GM21528 (cell line): ENCODE results near the gene HOXB2.
A peak's percentile ranks its signal among the peaks of the same experiment; 100 is the strongest.
"Not testable (repeated sequence)": the region's sequence is repeated elsewhere in the genome, so short reads cannot be mapped to it uniquely, and the experiment has no call there.

Source experiments
- ATAC-seq: cut with Tn5 transposase; IDR thresholded peaks from one replicate; pipeline ENCODE4 v1.9.1; 2021; ENCODE audit warnings: mild to moderate bottlenecking, moderate library complexity; ENCODE audit not compliant: unreplicated experiment, low FRiP score

The HOXB2 gene

DNA sequence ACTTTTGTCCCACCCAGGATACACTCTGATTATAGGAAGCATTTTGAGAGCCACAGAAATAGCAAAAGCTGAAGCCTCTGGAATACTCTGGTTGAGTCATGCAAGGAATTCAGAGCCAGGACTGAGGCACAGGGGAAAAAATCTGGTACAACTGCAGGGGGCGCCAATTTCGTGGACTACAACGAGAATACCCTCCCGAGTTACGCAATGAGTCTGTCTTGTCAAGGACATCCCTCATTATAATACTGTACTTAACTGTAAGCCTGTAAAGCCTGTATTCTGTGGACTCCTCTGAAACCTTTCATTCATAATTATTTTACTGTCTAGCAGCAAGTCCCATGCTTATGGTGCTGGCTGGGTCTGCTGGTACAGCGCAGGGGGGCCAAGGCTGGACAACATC lies 21.9 kb downstream of the HOXB2 start:
- no peak for ATAC-seq

DNA sequence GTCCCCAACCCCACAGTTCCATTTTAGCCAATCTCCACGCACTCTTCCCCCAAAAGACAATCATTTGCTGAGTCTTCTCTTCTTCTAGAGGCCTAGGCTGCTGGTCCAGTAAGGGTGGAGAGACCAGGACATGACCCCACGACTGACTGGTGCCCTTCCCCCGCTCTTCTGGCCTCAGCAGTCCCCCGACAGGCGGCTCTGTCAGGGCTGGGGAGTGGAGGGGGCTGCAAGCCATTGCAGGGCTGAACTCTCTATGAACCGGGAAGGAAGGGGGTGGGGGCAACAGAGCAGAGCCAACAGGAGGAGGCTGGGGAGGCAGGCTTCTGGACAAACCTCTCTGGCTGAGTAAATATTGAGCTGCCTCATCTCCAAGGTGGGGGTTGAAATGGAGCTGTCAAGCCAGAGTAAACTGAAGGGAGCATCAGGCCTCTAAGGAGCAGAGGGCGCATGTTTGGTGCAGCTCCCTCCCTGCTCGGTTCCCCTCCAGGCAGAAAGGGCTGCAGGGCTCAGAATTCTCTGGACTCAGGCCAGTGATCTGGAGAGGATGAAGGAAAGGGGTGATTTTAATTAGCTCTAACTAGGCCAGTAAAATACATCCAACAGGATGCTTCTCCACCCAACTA lies 22.8 kb downstream of the HOXB2 start:
- ATAC-seq = no peak

DNA sequence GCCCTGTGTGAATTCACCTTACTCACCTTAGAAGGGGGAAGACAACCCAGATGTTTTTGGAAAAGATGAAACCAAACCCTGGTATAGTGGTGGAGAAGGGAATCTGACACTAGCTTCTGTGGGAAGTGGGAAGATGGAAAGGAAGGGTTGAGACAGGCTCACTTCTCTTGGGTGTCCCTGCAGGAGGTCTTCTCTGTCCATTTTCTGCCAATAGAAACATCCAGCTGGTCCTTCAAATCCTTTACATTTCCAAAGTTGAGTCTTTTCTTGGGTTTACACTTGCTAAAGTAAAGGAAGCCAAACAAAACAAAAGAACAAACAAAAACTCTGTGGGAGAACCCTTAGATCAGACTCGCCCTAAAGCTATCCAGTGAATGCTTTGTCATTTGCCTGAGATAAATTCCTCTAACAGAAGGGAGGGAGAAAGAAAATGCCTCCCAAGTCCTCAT lies 24.3 kb downstream of the HOXB2 start:
- no peak for ATAC-seq

DNA sequence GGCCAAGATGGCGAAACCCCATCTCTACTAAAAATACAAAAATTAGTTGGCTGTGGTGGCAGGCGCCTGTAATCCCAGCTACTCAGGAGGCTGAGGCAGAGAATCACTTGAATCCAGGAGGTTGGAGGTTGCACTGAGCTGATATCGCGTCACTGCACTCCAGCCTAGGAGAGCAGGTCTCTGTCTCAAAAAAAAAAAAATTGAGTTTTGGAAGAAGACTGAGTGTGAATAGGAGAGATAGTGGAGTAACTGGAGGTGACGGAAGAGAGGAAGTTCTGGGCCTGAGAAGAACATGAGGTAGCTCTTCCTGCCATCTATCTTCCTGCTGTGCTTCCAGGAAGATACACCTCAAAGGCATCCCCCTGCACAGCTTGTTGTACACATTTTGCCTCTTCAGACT lies 25.5 kb downstream of the HOXB2 start:
- ATAC-seq = no peak

DNA sequence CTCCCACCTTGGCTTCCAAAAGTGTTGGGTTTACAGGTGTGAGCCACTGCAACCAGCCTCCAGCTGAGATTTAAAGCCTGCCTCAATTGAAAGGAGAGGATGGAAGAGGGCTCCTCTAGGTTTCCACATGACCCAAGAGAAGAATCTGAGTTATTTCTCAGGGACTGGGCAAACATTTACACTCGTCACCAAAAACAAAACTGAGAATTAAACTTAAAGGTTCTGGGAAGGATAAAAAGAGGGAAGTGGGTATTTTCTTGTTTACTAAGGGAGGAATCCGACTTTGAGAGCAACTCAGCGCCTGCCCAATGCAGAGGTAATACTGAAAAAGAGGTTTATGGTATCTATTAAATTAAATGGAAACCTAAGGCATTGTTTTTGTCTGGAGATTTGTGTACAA lies 27.4 kb downstream of the HOXB2 start:
- no peak for ATAC-seq

DNA sequence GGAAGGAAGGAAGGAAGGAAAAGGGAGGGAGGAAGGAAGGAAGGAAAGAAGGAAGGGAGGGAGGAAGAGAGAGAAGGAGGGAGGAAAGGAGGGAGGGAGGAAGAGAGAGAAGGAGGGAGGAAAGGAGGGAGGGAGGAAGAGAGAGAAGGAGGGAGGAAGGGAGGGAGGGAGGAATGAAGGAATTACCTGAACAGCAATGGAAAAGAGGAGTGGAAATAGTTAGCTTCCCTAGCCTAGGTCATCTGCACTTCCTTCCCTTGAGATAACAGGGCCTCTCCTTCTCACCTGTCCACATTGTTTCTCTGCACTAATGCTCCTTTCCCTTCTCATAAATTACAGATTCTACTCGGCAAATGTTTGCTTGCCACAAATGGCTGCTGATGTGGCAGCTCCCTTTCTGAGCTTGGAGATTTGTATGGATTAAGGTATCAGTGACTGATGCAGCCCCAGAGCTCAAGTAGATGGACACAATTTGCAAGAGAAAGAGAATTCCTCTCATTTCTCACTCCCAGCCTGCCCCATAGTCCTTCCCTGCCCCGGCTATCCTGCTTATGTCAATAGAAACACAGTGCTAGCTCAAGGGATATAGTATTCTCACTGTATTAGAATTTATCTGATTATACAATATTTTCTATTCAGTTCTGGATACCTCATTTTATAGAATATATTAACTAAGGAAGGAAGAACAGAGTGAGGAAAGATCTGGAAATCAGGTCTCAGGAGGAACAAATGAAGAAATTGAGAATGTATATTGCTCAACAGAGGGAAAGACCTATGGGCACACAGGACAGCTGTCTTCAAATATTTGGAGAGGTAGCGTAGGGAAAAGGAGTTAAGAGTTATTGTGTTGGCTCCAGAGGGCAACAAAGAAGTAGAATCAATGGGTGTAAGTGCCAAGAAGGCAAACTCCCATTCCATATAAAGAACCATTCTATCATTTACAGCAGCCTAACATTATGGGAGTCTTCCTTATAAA lies 28.7 kb downstream of the HOXB2 start:
- no peak for ATAC-seq

DNA sequence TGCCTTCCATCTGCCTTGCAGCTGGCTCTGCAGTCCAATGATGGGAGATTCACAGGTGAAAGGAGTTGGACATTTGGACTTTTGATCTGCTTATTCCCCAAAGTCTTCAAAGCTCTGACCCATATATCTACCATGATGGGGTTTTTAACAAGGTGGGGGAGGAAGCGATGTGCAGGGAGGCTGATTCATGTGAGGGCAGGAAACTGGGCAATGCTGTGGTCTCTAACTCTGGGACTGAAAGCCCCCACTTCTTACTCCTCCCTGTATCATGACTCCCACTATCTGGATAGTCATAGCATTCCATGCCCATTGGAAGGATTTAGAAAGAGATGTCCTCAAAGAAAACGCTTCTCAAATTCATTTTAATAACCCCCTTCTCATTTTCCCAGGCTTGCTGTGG lies 30.4 kb downstream of the HOXB2 start:
- no peak for ATAC-seq

DNA sequence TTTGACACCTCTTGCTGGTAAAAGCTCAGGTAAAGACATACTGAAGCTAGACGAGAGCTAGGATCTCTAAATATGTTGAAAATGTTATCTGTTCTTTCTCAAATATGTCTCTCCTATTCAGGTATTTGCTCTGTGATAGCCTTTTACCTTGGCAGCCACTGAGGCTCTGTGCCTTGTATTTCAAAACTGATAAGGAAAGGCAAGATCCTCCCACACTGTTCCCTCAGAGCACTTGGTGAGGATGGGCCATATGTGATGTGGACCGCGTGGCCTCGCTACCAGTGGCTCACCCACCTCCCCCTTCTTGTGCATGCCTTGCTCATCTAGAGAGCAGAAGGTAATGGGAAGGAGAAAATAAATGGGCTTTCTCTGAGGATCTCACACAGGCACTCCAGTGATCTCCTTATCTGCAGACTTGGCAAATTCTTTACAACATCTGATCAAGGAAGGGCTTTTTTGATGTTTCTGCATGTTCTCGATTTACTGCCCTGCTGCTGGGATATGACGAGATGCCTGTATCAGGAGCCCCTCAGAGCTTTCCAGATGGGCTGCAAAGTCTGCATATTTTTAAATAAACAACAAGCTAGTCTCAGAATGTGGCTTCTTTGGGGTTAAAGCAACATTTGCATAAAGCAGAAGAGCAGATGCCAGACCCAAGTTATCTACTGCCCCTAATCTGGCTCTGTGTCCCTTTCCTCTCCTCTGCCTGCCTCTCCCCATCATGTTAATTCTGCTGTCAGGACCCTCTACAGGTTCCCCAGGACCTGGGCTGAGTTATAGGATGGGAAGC lies 31.0 kb downstream of the HOXB2 start:
- ATAC-seq = no peak

DNA sequence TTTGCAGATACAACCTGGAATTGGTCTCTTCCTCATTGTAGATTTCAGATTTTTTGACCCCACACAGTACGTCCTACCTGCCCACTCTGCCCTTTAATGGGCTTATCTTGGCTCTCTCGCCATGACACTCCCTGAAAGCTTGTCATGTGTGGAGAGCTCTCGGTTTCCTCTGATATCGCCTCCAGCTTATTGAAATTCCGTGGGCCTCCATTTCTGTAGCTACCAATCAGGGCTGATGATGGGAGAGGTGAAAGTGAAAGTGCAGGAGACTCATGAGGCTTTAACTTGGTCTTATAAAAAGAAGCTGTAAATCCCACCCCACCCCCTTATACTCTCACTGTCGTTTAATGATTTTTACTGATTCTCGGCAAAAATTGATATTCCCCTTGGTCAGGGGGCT lies 31.8 kb downstream of the HOXB2 start:
- ATAC-seq = no peak

DNA sequence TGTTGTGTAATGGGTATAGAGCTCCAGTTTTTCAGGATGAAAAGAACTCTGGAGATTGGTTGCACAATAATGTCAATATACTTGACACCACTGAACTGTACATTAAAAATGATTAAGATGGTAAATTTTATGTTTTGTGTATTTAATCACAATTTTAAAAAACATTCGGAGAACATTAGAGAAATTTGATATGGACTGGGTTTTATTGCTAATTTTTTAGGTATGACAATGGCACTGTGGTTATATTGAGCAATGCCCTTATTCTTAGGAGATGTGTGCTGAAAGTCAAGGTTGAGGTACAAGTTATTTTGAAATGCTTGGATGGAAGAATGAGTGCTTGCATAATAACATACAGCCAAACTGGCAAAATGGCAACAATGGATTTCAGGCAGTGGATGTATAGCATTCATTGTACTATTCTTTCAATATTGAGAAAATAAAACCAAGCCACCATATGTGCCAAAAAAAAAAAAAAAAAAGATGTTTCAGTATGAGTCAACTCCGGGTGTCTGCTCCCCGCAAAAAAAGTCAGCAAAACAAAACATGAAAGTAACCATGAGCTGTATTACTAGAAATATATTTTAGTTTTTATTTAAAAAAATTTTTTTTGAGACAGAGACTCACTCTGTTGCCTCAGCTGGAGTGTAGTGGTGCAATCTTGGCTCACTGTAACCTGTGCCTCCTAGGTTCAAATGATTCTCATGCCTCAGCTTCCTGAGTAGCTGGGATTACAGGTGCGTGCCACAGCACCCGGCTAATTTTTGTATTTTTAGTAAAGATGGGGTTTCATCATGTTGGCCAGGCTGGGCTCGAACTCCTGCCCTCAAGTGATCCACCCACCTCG lies 33.9 kb downstream of the HOXB2 start:
- no peak for ATAC-seq

DNA sequence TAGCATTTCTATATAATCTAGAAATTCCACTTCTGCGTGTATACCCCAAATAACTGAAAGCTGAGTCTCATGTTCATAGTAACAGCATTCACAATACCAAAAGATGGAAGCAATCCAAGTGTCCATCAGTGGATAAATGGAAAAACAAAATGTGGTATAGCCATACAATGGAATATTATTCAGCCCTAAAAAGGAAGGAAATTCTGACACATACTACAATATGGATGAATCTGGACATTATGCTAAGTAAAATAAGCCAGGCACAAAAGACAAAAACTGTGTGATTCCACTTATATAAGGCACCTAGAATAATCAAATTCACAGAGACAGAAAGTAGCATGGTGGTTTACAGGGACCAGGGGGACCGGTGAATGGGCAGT lies 34.5 kb downstream of the HOXB2 start:
- no peak for ATAC-seq

DNA sequence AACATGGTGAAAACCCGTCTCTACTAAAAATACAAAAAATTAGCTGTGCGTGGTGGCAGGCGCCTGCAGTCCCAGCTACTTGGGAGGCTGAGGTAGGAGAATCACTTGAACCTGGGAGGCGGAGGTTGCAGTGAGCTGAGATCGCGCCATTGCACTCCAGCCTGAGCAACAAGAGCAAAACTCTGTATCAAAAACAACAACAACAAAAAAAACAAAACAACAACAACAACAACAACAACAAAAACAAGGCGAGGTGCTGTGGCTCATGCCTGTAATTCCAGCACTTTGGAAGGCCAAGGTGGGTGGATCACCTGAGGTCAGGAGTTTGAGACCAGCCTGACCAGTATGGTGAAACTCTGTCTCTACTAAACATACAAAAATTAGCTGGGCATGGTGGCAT lies 35.2 kb downstream of the HOXB2 start:
- ATAC-seq = not testable (repeated sequence)

DNA sequence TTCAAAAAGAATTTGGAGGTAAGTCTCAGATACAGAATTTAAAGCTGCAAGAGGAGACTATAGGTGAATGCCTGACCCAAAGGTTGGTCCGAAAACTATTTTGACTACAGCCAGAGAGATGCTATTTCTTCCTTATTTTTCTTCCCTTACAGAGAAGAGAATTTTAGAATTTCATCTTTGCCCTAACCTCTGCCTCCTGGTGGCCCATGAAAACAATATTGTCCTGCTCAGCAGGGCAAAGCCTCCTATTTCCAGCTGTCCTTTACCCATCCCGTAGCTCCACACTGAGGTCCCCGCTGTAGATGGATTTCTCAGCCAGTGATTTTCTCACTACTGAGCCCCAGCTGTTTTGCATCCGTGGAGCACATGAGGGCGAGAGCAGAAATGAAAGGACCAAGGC lies 38.7 kb downstream of the HOXB2 start:
- no peak for ATAC-seq

DNA sequence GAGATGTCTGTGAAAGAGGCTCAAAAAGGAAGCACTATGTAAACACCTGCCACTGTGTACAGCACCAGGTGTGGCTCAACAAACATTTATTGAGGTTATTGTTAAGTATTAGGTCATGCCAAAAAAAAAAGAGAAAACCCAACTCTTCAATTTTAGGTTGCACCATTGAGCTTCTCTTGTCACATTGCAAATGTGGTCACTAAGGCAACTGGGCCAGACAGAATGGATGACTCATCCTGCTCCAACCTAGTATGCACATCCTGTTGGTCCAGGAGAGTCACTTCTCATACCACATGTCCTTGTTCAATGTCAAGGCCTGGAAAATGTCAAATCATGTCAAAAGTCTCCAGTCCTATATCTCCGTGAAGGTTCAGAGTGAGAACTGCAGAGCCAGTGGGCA lies 39.1 kb downstream of the HOXB2 start:
- peak; percentile 82 for ATAC-seq

DNA sequence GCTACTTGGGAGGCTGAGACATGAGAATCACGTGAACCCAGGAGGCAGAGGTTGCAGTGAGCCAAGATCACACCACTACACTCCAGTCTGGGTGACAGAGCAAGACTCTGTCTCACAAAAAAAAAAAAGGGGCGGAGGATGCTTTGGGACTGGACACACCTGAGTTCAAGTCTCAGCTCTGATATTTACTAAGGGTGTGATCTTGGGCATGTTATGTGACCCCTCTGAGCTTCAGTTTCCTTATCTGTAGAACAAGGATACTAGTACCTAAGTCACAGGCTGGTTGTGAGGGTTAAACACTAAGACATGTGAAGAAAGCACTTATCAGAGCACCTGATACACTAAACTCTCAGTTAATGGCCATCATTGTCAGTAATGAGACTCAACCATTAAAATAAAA lies 40.0 kb downstream of the HOXB2 start:
- ATAC-seq = no peak

DNA sequence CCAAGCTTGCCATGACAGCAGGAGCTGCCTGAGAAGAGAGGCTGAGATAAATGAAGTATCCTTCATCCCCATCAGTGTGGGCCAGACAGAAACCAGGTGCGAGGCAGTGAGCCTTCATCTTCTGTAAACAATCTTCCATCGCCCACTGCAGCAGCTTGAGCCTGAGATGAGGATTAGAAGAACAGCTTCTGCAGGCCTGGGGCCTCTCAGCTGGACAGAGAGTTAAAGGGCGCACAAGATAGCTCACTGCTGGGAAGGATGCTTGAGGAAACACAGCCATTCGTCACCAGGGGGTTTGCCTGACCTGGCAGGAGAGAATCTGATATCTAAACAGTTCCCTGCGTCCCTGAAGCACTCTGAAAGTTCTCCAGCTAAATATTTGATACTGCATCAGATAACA lies 41.2 kb downstream of the HOXB2 start:
- no peak for ATAC-seq

DNA sequence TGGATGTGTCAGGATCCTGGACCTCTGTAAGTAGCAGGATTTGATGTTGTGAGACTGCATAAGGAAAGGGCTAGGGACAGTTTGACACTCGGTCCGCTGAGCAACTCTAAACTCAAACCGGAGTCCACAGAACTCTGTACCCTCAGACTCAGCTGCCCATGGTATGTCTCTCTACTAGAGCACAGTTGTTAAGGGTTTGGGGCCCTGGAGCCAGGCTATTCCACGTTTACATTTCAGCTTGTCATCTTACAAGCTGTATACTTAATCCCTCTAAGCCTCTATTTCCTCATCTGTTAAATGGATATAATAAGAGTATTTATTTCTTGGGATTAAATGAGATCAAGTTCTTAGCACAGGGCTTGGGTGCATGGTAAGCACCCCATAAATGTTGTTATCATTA lies 42.0 kb downstream of the HOXB2 start:
- ATAC-seq = no peak

DNA sequence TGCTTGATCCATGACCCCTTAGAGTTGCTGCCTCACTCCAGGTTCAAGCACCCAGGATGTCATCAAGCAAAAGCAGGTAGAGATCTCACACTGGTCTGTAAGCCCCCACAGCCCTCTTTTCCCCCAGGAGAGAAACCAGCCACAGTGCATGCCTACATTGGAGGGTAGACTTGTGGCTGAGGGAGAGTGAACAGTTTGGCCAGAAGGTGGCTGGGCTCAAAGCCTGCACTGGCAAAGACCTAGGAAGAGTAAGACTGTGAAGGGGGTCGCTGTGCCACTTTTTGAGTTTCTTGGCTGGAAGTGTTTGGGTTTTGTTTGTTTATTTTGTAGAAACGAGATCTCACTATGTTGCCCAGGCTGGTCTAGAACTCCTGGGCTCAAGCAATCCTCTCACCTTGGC lies 42.6 kb downstream of the HOXB2 start:
- ATAC-seq = no peak

DNA sequence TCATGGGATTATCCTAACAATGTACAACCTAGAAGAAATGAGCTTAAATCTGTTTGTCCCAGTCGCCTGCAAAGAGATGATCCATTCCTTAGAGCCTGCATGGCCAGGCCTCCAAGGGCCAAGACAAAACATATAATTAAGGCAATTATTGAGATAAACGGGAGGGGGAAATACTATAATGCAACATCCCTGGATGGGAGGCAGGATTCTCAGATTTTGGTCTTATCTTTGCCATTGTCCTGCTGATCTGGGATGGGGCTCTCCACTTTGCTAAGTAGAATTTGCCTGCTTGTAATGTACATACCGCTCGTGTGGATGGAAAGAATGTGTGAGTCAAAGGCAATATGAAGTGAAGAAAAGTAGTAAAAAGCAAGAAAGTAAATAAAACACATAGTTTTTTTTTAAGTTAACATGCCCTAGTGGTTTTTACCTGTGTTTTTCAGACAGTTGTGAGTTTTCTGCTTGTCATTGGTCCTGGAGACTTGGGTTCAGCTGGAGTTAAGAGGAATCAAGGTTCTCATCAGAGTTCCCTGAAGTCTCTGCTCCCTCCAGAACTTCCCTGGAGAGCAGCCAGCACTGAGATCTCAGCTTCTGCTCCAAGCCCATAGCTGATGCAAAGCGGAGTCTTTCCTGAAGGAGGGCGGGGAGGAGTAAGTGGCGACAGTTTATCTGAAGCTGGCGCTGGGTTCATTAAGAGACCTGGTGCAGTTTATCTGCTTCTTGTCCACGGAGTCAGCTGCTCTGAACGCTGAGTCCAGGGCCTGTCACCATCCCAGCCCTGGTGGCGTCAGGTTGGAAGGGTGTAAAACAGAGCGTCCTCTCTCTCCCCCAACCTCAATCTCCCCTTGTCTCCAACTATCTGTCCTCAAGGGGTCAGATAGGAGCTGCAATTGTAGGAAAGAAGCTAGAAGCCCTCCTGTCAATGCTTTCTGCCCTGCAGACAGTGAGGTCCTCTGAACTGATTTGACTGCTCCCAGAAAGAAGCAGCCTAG lies 44.2 kb downstream of the HOXB2 start:
- ATAC-seq = no peak
